Measurements from ENCODE around the gene MPP2.

Gene MPP2

DNA sequence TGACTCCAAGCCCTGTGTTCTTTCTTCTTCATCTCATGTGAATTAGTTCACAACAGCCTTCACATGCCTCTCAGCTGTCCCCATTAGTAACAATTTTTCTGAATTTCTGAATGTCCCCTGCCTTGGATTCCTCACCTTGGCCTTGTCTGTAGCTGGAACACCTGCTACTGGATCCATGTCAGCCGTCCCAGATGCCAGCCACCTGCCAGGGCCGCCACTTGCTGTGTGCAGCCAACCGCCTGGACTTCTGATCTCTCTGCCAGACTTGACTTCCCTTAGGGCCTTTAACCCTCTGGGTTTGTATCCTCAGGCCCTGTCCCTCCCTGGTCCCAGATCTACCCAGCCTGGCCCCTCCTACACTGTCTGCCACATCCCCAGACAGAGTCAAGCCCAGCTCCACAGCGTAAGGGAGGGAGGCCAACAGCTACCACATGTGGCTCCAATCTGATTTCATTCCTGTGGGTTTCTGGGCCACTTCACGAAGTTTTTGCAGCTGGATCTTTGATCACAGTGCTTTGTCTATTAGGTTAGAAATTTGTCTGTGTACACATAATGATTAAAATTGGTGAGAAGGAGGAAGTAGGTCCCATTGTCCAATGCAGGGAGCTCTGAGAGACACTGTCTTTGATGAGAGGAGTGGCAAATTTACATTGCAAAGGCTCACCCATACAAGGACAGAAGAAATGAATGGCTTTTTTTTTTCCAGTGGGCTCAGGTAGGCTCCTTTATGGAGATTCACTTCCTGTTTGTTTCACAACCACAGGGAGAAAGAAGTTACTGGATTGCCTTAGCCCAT is 15.3 kb downstream of the MPP2 start:
- DNase-seq (ENCODE audit: low read depth, low spot score), result no peak
- Histone ChIP-seq H3K27ac (no peak overlapping the region; the same call in 1 of the 2 replicates), H3K9me3 (ENCODE audit: low read depth, low read length) (no peaks in the 10 kb centered on the region), H3K4me3 (no peak overlapping the region), H3K9ac (ENCODE audit: insufficient read length) (no peak overlapping the region), H3K36me3 (ENCODE audit: insufficient read depth, low read length) (no peaks in the 10 kb centered on the region)
- TF ChIP-seq FOXP2 (optimal IDR thresholded peaks at IDR 0.05; ENCODE audit: control extremely low read depth, extremely low read length, insufficient read depth), result no peak
- no peak for TF ChIP-seq POLR2AphosphoS5 (IDR thresholded peaks at IDR 0.05; ENCODE audit: borderline replicate concordance, low read depth, low read length)
- no peak for TF ChIP-seq EZH2 (IDR thresholded peaks at IDR 0.05)

- Histone ChIP-seq H3K36me3 (ENCODE audit: insufficient read depth, low read length) (no peaks in the 10 kb centered on the region), H3K9me3 (ENCODE audit: low read depth, low read length) (no peaks in the 10 kb centered on the region), H3K9ac (ENCODE audit: insufficient read length) (no peak overlapping the region), H3K27ac (no peak overlapping the region), H3K4me3 (no peak overlapping the region)
- no peak for DNase-seq (ENCODE audit: low read depth, low spot score)
- no peak for TF ChIP-seq FOXP2 (optimal IDR thresholded peaks at IDR 0.05; ENCODE audit: control extremely low read depth, extremely low read length, insufficient read depth)
- no peak for TF ChIP-seq EZH2 (IDR thresholded peaks at IDR 0.05)
- TF ChIP-seq POLR2AphosphoS5 (IDR thresholded peaks at IDR 0.05; ENCODE audit: borderline replicate concordance, low read depth, low read length), result no peak
These were observed 17.1 kb downstream of the MPP2 start for GRCh38 chr17:43890240-43890639.

DNA sequence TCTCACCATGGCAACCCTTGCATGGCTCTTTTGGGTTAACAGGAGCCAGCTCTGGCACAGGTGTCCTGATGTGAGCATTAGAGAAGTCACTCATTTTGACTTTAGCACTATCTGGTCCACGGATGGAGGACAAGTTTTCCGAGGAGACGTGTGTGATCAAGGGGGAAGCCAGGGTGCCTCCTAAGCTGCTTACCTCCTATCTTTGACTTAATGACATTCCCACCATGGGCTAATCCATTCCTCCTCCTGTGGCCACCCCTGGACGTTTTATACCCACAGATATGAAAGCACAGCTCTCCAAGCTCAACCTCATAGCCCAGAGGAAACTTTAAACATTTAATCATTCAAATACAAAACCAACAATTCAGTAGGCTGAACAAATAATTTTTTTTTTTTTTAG is 18.8 kb downstream of the MPP2 start:
- TF ChIP-seq POLR2AphosphoS5 (IDR thresholded peaks at IDR 0.05; ENCODE audit: borderline replicate concordance, low read depth, low read length) (no peak), FOXP2 (optimal IDR thresholded peaks at IDR 0.05; ENCODE audit: control extremely low read depth, extremely low read length, insufficient read depth) (no peak)
- no peak overlapping the region for H3K9ac ChIP-seq (ENCODE audit: insufficient read length)

DNA sequence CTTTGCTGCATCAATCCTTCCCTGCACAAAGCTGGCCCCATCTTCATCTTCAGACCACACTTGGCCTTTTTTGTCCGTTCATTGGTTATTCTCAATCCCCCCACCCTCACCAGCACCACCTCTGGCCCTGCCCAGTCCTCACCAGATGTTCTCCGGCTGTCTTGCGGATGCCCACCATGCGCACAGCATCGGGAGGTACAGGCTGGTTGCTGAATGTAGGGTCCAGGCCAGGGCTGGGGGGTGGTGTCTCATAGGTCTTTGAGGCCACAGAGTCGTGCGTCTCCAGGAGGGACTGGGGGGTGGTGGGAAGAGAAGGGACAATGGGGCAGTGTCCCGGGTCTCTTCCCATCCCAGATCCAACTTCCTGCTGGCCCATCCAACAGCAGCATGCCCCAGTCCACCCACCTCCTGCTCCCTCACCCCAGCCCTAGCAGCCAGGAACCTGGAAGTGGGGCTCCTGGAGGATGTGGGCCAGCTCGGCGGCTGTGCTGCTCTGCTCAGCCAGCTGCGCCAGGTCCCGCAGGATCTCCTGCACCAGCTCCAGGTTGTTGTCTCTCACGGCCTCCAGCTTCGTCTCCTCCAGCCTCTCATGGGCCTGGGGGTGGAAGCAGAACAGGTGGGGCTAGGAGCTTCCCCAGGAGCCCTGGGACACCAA is 24.4 kb downstream of the MPP2 start:
- no peak overlapping the region for H3K27ac ChIP-seq
- no peaks in the 10 kb centered on the region for H3K9me3 ChIP-seq (ENCODE audit: low read depth, low read length)
- no peak overlapping the region for H3K4me3 ChIP-seq
- no peak overlapping the region for H3K9ac ChIP-seq (ENCODE audit: insufficient read length)
- DNase-seq (ENCODE audit: low read depth, low spot score), result no peak
- no peaks in the 10 kb centered on the region for H3K36me3 ChIP-seq (ENCODE audit: insufficient read depth, low read length)
- TF ChIP-seq POLR2AphosphoS5 (IDR thresholded peaks at IDR 0.05; ENCODE audit: borderline replicate concordance, low read depth, low read length), result no peak
- TF ChIP-seq FOXP2 (optimal IDR thresholded peaks at IDR 0.05; ENCODE audit: control extremely low read depth, extremely low read length, insufficient read depth), result no peak
- no peak for TF ChIP-seq EZH2 (IDR thresholded peaks at IDR 0.05)

More for the DNA sequence above, 18.8 kb downstream of the MPP2 start:
- no peak overlapping the region for H3K4me3 ChIP-seq
- no peak for DNase-seq (ENCODE audit: low read depth, low spot score)
- no peak overlapping the region for H3K27ac ChIP-seq
- no peaks in the 10 kb centered on the region for H3K9me3 ChIP-seq (ENCODE audit: low read depth, low read length)
- no peaks in the 10 kb centered on the region for H3K36me3 ChIP-seq (ENCODE audit: insufficient read depth, low read length)

- TF ChIP-seq EZH2 (IDR thresholded peaks at IDR 0.05) (no peak), FOXP2 (optimal IDR thresholded peaks at IDR 0.05; ENCODE audit: control extremely low read depth, extremely low read length, insufficient read depth) (no peak), POLR2AphosphoS5 (IDR thresholded peaks at IDR 0.05; ENCODE audit: borderline replicate concordance, low read depth, low read length) (no peak)
These were observed 25.4 kb downstream of the MPP2 start for GRCh38 chr17:43881758-43882505.

GRCh38 chr17:43881181-43881580 is 26.2 kb downstream of the MPP2 start:
- TF ChIP-seq POLR2AphosphoS5 (IDR thresholded peaks at IDR 0.05; ENCODE audit: borderline replicate concordance, low read depth, low read length), result no peak
- TF ChIP-seq EZH2 (IDR thresholded peaks at IDR 0.05), result no peak
- no peak for TF ChIP-seq FOXP2 (optimal IDR thresholded peaks at IDR 0.05; ENCODE audit: control extremely low read depth, extremely low read length, insufficient read depth)
- Histone ChIP-seq H3K27ac (no peak overlapping the region), H3K4me3 (no peak overlapping the region), H3K9me3 (ENCODE audit: low read depth, low read length) (no peaks in the 10 kb centered on the region), H3K9ac (ENCODE audit: insufficient read length) (no peak overlapping the region), H3K36me3 (ENCODE audit: insufficient read depth, low read length) (no peaks in the 10 kb centered on the region)
- no peak for DNase-seq (ENCODE audit: low read depth, low spot score)

More at GRCh38 chr17:43881758-43882505, 25.4 kb downstream of the MPP2 start:
- no peak overlapping the region for H3K9ac ChIP-seq (ENCODE audit: insufficient read length)
- H3K4me3 ChIP-seq, result no peak overlapping the region
- no peak overlapping the region for H3K27ac ChIP-seq
- no peak for DNase-seq (ENCODE audit: low read depth, low spot score)
- no peaks in the 10 kb centered on the region for H3K36me3 ChIP-seq (ENCODE audit: insufficient read depth, low read length)
- no peaks in the 10 kb centered on the region for H3K9me3 ChIP-seq (ENCODE audit: low read depth, low read length)

DNA sequence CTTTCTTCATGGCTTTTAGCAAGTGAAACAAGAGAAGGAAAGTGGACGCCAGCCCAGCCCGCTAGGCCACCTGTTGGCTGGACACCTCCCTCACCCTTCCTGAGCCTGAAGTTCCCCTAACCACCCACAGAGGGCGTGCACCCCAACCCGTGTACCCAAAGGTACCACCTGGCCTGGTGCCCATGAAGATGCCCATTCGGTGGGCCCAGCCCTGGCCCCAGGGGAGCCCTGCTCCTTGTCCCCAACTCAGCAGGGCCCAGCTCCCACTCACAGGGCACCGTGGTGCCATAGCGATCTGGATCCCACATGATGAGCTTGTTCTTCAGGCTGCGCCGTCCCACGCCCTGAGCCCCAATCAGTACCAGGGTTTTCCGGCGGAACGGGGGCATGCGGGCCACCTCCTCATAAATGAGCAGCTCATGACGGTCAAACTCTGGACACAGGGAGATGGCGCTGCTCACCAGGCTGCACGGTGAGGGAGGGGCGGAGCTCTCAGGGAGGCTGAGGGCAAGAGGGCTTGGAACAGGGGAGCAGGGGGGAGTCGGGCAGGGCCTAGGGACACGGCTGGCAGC is 26.8 kb downstream of the MPP2 start:
- Histone ChIP-seq H3K4me3 (no peak overlapping the region), H3K27ac (no peak overlapping the region), H3K36me3 (ENCODE audit: insufficient read depth, low read length) (no peaks in the 10 kb centered on the region), H3K9me3 (ENCODE audit: low read depth, low read length) (no peaks in the 10 kb centered on the region), H3K9ac (ENCODE audit: insufficient read length) (no peak overlapping the region)
- no peak for TF ChIP-seq POLR2AphosphoS5 (IDR thresholded peaks at IDR 0.05; ENCODE audit: borderline replicate concordance, low read depth, low read length)
- no peak for TF ChIP-seq EZH2 (IDR thresholded peaks at IDR 0.05)
- no peak for TF ChIP-seq FOXP2 (optimal IDR thresholded peaks at IDR 0.05; ENCODE audit: control extremely low read depth, extremely low read length, insufficient read depth)
- DNase-seq (ENCODE audit: low read depth, low spot score), result no peak
